Measurements from ENCODE around the gene PDZD2.
"Not testable (repeated sequence)": the region's sequence is repeated elsewhere in the genome, so short reads cannot be mapped to it uniquely, and the experiment has no call there.

PDZD2 gene

GRCh38 chr5:31639481-31640411 is 815 bp downstream of the PDZD2 start:
- no peak for DNase-seq

GRCh38 chr5:31640573-31640972 is 1.6 kb downstream of the PDZD2 start:
- no peak for DNase-seq

GRCh38 chr5:31641059-31641458 is 2.1 kb downstream of the PDZD2 start:
- DNase-seq, result no peak

- no peak for DNase-seq
Observed at GRCh38 chr5:31641575-31641974, 2.6 kb downstream of the PDZD2 start.

- no peak for DNase-seq
Observed at GRCh38 chr5:31645420-31646081, 6.6 kb downstream of the PDZD2 start.

- DNase-seq, result no peak
Observed at GRCh38 chr5:31648326-31648725, 9.4 kb downstream of the PDZD2 start.

- DNase-seq, result no peak
Observed at GRCh38 chr5:31651241-31651640, 12.3 kb downstream of the PDZD2 start.

GRCh38 chr5:31655491-31655890 is 16.6 kb downstream of the PDZD2 start:
- no peak for DNase-seq

- no peak for DNase-seq
Observed at GRCh38 chr5:31656806-31657205, 17.9 kb downstream of the PDZD2 start.

GRCh38 chr5:31657315-31657979 is 18.5 kb downstream of the PDZD2 start:
- no peak for DNase-seq

GRCh38 chr5:31661257-31661656 is 22.3 kb downstream of the PDZD2 start:
- DNase-seq, result no peak

GRCh38 chr5:31663519-31663918 is 24.6 kb downstream of the PDZD2 start:
- DNase-seq, result no peak

- no peak for DNase-seq
Observed at GRCh38 chr5:31664566-31664965, 25.6 kb downstream of the PDZD2 start.

- no peak for DNase-seq
Observed at GRCh38 chr5:31671339-31671741, 32.4 kb downstream of the PDZD2 start.

GRCh38 chr5:31674371-31674951 is 35.5 kb downstream of the PDZD2 start:
- no peak for DNase-seq

- DNase-seq, result no peak
Observed at GRCh38 chr5:31675472-31675871, 36.5 kb downstream of the PDZD2 start.

- no peak for DNase-seq
Observed at GRCh38 chr5:31678180-31678579, 39.2 kb downstream of the PDZD2 start.

GRCh38 chr5:31680528-31680927 is 41.6 kb downstream of the PDZD2 start:
- DNase-seq, result no peak

GRCh38 chr5:31682025-31682424 is 43.1 kb downstream of the PDZD2 start:
- DNase-seq, result no peak

GRCh38 chr5:31682851-31683250 is 43.9 kb downstream of the PDZD2 start:
- DNase-seq, result no peak

GRCh38 chr5:31688515-31689092 is 49.7 kb downstream of the PDZD2 start:
- no peak for DNase-seq

- DNase-seq, result not testable (repeated sequence)
Observed at GRCh38 chr5:31691408-31691807, 52.5 kb downstream of the PDZD2 start.
